ENCODE results near the gene DNAI1.

DNAI1 gene

DNA sequence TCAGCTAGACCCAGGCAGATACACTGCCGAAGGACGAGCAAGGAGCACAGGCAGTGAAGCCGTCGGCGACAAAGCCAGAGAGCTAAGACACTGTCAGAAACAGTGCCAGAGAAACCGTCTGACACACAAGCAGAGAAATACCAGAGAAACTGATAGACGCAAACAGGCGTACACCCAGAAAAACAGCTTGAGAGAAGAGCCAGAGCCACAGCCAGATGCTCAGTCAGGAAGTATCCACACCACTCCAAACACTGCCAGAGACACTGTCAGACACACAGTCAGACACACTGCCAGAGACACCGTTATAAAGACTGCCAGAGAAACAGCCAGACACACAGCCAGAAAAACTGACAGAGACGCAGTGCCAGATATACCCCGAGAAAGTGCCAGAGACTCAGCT, 111.8 kb downstream of the DNAI1 start:
- no peak overlapping the region for H3K9ac ChIP-seq
- H4K20me1 ChIP-seq (ENCODE audit: insufficient read depth) = no peaks in the 10 kb centered on the region
- H3K4me1 ChIP-seq (ENCODE audit: low read depth, poor library complexity, severe bottlenecking) = no peaks in the 10 kb centered on the region
- TF ChIP-seq, protein P1, sequence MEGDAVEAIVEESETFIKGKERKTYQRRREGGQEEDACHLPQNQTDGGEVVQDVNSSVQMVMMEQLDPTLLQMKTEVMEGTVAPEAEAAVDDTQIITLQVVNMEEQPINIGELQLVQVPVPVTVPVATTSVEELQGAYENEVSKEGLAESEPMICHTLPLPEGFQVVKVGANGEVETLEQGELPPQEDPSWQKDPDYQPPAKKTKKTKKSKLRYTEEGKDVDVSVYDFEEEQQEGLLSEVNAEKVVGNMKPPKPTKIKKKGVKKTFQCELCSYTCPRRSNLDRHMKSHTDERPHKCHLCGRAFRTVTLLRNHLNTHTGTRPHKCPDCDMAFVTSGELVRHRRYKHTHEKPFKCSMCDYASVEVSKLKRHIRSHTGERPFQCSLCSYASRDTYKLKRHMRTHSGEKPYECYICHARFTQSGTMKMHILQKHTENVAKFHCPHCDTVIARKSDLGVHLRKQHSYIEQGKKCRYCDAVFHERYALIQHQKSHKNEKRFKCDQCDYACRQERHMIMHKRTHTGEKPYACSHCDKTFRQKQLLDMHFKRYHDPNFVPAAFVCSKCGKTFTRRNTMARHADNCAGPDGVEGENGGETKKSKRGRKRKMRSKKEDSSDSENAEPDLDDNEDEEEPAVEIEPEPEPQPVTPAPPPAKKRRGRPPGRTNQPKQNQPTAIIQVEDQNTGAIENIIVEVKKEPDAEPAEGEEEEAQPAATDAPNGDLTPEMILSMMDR (conservative IDR thresholded peaks at IDR 0.05; ENCODE audit: low read depth, low read length) = no peak
- peaks cover 40% of the 10 kb centered on the region; the same call in 1 of the 2 replicates for H3K27me3 ChIP-seq (ENCODE audit: insufficient read depth, low read depth)
- no peaks in the 10 kb centered on the region for H3K79me2 ChIP-seq (ENCODE audit: insufficient read depth, low read depth)
- no peak overlapping the region for H3K4me3 ChIP-seq (IDR thresholded peaks at IDR 0.05; ENCODE audit: insufficient read depth, low read depth, low read length)
- no peaks in the 10 kb centered on the region for H3K36me3 ChIP-seq (ENCODE audit: insufficient read depth)
- H3K27ac ChIP-seq = no peak overlapping the region
- H2AFZ ChIP-seq (ENCODE audit: low read depth) = no peak overlapping the region
- no peak overlapping the region for H3K4me2 ChIP-seq
